Suppressor macrophage treated with lipopolysaccharide for 1 hour (primary cell): ENCODE results near the gene DCDC2.
"Not testable (repeated sequence)": the region's sequence is repeated elsewhere in the genome, so short reads cannot be mapped to it uniquely, and the experiment has no call there.

Source experiments
- DNase-seq, 3 donors: peaks; one replicate each; pipeline ENCODE4 v3.0.0-alpha.2; 2020 to 2022

Gene DCDC2

DNA sequence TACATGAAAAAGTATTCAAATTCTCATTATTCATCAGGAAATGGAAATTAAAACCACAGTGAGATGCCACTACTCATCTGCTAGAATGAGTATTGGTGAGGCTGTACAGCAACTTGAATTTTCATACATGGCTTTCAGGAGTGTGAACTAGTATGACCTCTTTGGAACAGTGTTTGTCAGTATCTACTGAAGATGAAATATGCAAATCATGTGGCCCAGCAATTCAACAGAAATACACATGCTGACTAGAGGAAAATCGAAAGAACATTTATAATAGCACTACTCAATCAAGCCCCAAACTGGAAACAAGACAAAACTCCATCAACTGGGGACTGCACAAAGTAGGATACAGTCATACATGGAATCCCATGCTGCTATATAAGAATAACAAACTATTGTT lies 102.2 kb downstream of the DCDC2 start:
- DNase-seq: no peak

DNA sequence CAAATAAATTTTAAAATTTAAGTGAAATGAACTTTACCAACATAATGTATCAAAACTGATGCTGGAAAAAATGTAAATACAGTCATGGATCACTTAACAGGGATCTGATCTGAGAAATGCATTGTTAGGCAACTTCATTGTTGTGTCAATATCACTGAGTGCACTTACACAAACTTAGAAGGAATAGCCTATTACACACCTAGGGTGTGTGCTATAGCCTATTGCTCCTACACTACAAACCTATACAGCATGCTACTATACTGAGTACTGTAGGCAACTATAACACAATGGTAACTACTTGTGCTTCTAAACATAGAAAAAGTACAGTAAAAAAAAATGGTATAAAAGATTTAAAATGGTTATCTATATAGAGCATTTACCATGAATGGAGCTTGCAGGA lies 104.5 kb downstream of the DCDC2 start:
- DNase-seq: no peak

DNA sequence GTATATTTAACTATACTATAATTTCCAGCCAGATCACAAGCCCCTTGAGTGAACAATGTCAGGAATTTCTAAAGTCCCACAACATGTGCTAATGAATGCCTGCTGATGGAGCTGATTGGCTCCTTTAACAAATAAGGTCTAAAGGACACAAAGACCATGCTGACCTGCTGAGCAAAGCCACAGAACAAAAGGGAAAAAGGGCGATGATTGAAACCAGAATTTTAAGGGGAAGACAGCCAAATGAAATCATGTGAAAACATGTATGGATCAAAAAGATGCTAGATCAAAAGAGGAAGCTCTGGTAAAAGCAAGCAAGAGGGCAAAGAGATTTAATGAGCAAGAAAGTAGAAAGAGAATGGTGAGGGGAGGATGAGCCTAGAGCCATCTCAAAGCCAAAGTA lies 105.6 kb downstream of the DCDC2 start:
- DNase-seq: no peak

DNA sequence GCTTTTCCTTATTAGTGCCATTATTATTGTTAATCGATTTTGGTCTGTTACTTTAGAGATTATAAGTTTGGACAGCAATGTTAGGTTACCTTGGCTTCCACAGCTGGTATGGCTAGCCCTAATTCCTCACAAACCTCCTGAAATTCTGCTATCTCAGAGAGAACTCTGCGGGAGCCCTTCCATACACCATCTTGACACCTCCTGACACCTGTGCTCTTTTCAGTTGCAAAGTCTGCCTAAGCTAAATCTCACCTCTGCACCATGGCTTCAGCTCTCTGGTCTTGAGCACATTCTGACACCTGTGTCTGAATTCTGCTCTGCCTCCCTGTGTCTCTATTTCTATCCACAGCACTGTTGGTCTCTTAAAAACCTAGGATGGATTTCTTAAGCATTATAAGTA lies 106.5 kb downstream of the DCDC2 start:
- no peak for DNase-seq

DNA sequence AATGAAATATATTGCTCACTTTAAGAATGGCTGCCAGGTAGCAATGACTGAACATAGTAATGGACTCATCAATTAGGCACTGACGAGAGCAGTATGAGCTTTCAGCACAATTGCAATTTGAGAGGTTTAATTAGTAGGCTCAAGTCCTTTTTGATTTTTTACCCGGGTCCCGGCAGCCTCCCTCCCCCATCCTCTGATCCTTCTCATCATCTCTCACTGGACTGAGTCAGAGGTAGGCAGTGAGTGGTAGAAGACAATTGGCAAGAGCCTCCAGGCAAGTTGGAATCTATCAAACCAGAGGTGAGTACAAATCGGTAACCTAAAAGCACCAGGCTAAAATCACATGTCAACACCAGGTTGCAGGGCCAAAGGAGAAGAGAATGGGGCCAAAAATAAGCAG lies 107.9 kb downstream of the DCDC2 start:
- no peak for DNase-seq

DNA sequence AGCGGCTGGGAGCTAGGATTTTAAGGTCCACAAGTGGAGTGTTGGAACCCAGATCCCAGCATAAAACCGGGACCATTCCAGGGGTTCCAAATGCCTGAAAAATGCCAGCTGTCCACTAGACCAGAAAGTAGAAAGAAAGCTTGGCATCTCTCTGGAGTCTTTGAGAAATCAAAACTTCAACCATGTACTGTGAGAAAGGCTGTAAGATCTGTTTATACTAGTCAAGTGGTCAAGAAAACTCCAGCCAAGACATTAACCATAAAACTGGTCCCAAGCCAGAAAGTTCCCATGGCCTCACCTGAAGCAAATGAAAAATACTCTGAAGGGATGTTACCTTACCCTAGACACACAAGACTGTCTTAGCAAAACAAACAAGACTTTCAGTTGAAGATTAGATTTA lies 112.6 kb downstream of the DCDC2 start:
- no peak for DNase-seq

DNA sequence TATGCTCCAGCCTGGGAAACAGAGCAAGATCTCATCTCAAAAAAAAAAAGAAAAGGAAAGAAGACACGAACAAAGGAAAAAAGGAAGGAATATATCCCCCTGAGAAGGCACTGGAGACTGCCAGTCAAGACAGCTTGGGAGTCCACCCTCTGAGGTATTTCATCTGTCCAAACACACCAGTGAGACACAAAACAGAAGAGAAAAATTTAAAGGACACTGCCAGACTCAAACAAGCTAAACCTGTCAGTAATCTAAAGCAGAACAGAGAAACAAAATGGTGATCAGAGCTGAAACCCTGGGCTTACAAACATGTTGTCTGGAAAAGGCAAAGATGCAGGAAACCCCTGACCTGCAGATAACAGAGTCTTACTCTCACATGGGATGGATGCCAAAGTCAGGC lies 114.9 kb downstream of the DCDC2 start:
- no peak for DNase-seq

DNA sequence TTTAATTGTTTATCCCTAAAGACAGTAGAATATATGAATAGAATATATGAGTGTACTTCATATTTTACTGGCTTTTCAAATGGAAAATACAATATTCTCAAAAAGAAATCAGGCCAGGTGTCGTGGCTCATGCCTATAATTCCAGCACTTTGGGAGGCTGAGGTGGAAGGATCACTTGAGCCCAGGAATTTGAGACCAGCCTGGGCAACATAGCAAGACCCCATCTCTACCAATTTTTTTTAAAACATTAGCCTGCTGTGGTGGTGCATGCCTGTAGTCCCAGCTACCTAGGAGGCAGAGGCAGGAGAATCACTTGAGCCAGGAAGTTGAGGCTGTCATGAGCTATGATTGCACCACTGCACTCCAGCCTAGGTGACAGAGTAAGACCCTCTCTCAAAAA lies 116.1 kb downstream of the DCDC2 start:
- DNase-seq: not testable (repeated sequence)

DNA sequence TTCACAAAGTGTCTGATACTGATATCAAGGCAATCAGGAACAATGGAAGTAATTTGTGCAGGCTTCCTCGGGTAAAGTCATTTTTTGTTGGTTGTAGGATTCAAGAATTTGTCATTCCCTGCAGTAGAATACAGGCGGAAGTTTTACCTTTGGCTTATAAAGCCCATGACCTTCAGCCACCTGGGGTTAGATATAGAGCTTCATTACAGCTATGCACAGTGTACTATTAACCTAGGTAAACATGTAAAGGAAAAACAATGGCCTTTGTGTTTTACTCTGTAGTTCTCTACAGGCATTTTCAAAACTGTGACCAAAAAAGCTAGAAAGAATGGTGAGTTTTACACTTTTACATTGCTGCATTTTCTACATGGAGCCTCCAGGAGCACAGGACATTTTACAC lies 116.9 kb downstream of the DCDC2 start:
- DNase-seq: no peak

DNA sequence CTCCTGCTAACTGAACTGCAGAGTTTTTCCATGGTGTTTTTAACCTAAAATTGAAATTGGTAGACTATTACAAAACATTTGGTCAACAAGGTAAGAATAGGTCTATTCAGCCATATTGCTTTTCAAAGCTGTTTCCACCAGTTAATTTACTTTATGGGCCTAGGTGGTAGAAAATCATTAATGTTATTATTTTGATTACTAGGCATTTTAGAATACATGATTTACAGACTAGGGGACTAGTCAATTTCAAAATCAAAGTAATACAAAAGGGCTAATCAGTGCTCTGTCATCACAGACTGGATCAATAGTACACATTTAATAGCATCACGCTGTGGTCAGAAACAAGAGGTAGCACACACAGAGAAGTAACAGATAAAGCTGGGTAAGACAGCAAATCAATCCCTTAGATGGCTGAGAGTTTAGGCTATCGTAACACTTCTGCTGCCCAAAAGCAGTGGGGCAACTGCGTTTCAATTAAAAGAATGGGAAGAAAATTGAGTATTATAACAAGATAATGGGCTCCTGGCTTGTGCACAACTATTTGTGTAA lies 117.4 kb downstream of the DCDC2 start:
- no peak for DNase-seq

DNA sequence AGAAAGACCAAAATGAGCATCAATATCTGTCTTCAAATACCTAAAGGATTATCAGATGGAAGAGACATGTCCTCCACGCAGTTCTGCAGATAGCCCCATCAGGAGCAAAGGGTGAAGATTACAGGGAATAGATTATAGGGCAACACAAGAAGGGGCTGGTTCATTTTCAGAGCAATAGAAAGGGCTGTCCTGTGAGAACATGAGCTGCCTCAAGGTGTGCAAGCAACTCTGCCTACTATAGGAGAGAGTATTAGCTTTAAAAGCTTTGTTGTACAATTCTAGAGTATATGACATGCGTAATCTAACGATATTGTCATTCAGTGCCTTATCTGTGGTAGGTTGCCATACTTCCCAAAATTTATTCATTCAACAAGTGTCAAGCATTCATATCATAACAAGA lies 119.2 kb downstream of the DCDC2 start:
- DNase-seq: no peak

DNA sequence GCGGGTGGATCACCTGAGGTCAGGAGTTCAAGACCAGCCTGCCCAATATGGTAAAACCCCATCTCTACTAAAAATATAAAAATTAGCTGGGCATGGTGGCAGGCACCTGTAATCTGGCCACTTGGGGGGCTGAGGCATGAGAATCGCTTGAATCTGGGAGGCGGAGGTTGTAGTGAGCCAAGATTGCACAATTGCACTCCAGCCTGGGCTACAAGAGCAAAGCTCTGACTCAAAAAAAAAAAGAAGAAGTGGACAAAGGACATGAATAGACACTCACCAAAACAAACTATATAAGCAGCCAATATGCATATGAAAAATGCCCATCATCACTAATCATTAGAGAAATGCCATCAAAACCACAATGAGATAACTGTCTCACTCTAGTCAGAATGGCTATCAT lies 121.1 kb downstream of the DCDC2 start:
- peak; percentile 61 to 83 (median 70) for DNase-seq

DNA sequence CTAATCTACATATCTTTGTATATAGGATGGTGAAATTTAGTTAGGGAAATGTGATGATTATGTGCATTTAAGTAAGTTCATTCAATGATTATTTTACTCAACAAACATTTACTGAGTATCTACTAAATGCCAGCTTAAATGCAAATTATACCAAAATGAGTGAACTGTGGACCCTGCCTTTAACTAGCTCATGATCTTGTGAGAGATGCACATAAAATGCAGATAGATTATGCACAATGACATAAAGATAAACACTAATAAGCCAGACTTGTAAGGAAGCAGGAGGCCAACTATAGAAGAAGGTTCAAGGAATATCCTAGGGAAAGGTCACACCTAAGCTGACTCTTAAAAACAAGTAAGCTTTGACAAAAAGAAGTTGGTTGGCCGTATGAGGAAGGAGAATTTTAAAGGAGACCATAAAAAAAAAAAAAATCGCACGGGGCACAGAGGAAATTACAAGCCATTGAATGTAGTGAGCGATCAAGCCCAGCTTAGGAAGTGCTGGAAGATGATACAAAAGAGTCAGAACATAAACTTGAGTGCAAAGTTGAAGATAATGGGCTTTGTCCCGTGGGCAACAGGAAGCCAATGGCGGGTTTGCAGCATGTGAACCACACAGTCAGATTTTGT lies 123.9 kb downstream of the DCDC2 start:
- no peak for DNase-seq

DNA sequence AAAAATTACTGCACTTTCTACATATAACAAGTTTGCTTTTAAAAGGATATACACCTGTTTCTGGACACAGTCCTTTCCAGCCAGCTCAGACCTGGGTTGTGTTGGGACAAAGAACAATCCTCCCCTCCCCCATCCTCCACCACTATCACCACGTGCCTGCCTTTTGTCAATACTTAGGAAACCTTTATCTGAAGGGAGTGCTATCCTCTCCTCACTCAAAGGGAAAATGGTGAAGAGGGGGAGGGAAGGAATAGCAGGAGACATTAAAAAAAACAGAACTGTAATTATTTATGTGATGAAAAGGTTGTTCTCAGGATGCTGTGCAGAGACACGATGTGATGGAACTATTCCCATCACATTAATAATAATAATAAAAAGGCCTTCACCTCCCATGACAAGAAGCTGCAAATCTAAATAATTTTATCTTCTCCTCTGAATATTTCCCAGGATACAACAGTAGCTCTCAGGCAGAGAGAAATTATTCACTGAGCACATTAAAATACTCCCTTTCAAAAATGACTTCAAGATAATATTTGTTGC lies 126.4 kb downstream of the DCDC2 start:
- no peak for DNase-seq

DNA sequence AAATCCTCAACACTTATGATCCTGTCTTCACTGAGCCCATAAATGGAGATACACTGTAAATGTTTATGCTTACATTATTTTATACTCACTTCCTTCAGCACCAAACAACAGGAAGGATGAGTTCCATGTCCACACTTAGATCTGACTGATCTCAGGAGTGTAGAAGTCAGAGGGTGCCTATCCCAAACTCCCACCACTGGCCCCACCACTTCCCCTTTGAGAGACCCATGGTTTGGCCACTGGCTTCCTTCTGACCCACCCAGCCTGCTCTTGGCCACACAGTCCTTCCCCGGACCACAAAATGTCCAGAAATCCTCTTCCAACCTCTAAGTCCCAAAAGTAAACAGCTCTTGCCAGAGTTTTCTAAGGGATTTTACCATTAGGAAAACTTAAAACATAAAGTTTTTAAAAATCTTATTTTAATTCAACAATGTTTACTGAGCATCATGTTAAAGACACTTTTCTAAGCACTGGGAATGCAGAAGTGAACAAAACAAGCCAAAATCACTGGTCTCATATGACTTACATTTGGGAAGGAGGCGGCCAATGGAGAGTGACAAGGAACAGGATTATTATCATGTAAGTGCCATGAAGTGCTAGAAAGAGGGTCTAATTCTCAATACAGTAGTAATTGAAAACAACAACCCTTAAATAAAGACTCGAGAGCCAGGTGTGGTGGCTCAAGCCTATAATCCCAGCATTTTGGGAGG lies 128.0 kb downstream of the DCDC2 start:
- DNase-seq: peak; percentile 55 to 61 (median 58)

DNA sequence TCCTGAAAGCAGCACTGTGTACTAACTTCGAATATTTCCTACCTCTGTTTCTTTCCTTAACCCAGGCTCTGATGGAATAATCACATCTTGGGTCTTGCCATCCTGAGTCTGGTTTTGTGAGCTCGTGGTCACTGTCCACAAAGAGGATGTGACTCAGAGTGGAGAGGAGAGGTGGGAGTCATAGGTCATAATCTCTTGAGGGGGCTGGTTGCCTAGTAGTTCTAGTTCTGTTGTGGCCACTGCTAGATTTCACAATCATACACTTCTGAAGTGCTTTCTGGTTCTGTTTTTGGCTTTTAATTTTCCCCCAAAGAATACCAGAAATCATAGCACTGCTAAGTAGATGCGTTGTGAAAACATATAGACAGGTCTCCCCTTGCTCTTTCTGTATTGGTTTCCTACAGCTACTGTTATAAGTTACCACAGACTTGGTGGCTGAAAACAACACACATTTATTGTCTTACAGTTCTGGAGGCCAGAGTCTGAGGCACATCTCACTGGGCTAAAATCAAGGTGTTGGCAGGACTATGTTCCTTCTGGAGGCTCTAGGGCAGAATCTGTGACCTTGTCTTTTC lies 129.1 kb downstream of the DCDC2 start:
- DNase-seq: peak; percentile 84 to 93 (median 91)

DNA sequence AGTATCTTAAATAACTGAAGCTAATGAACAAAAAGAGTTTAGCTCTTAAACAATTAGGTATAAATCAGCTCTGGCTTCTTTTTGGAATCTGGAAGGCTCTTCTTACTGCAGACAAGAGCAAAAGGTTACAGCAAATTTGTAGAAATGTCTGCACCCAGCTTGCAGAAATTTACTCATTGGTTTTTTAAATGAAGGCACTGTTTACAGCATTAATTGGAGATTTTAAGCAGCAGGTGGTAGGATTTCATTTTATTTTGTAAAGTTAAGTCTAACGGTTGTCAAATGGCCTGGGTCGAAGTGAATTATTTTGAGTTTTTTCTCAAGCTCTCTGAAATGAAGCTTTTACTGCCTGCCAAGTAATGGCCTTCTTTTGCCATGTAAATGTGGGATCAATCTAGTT lies 129.7 kb downstream of the DCDC2 start:
- no peak for DNase-seq

DNA sequence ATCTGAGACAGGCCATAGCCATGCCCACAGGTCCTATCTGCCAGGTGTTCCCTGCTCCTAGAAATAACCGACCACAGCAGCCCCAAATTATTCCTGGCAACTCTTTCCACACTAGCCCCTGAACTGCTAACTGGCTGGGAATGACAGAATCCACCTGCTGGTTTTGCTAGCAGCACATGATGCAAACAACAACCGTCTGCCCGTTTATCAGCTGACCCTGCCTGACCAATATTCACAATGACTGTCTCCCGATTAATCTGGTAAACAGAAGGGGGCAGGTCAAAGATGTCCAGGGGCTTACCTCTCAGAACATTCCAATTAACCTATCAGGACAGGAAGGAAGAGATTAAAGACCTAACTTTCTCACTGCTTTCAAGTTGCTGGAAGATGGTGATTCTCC lies 130.3 kb downstream of the DCDC2 start:
- no peak for DNase-seq

DNA sequence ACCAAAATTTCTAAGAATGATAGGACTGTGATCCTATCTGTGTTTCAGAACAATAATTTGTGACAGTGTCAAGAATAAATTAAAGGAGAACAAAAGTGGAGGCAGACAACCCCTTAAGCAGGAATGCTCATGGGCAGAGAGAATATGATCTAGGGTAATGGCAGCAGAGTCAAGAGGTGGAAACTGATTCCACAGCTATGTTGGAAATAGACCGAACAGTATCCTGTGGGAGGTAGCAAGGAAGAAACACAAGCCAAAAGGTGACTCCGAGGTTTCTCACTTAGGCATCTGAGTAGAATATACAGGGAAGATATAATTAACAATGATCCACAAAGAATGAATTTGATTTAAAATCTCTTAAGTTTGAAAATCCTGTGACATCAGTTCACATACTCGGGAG lies 131.3 kb downstream of the DCDC2 start:
- peak in 1 of 3 donors; percentile 10 for DNase-seq

DNA sequence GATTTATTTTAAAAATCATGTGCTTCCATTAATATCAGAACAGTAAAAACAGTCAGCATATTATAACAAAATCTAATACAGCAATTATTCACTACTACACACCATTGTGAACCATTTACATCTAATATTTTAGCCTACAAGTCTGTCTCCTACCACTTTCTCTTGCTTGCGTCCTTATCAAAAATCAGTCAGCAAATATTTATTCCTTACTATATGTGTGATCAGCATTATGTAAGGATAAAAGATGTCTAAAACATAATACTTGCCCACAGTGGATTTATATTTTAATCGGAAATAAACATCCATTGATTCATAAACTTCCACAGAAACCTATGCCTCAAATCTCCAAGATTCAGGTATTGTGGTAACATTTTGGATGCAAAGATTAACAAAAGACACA lies 132.0 kb downstream of the DCDC2 start:
- DNase-seq: no peak

DNA sequence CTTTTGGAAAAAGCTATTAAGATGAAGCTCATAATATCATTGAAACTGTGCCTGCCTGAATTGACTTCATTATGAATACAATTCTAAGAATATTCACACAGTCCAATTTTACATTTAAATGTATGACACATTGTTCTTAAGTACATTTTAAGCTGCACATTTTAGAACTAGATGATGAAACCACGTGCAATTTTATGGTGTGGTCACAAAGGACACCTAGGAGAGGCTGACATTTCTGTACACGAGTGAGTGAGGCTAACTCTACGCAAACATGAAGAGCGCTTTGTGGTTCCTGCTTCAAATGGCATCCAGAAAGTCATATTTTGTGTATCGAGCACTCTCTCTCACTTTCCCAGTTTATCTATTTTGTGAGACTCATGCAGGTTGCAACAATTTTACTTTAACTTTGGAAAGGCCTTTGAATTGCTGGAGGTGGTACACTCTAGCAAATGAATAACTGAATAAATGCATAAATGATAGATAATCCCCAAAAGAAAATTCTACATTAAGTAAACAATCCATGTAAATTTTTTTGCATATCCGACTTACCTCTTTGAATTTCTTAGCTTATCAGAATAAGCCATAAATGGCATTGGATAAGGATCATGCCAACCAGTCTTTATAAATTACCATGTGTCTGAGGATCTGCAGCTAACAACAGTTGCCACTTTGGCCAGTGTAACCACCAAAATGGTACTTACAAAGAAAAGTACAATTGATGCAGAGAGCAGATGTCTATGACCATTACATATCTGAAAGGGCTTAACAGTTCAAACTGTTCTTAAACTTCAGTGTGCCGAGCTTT lies 134.5 kb downstream of the DCDC2 start:
- no peak for DNase-seq

DNA sequence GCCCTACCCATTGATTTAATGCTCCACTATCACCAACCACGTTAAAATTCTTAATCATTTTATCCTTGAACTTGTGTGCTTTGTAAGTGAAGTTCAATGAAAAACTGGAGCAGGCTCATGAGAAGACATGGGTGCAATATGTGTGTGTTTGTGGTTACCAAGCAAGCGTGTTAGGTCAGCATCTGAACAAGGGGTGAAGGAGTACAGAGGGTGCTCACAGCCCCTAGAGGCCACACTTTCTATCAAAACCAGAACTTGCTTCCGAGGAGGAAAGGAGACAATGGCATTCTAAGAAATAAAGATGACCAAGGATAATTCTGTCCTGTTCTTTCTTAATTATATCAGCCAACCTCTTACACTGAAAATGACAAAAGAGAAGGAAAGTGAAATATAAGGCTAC lies 138.2 kb downstream of the DCDC2 start:
- DNase-seq: peak in 1 of 3 donors; percentile 9

DNA sequence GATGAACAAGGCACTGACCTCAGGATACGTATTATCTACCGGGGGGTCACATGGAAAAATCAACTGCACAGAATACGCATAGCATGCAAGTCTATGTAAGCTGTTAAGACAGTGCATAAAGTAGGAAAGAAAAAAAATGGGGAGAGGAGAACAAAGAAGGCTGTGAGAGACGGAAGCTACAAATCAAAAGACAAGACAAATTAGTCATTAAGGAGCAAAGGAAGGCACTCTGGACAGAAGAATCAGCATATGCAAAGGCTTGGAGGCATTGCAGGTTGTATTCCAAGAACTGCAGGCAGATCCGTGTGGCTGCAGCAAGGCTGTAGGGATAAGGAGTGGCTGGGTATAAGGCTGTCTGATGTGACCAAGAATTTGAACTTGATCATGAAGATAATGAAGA lies 142.9 kb downstream of the DCDC2 start:
- DNase-seq: no peak
